WTC11 (cell line): ENCODE results near the gene FSD1L. TPM values are rescaled to one million over a fixed set of nuclear protein-coding genes. Genes with fewer than 3 reads are reported as not detected.

Source experiments
- ATAC-seq: fragments of 200-7000 bp; cut with Tn5 transposase; 2 replicates; pipeline ENCODE4 v1.10.0; 2021; ENCODE audit warnings: mild to moderate bottlenecking, moderate library complexity
- CTCF ChIA-PET: fragments of 300-600 bp; sonication (Branson Sonifier 250); formaldehyde crosslinking; loops from one replicate; lab custom pipeline; 2021; ENCODE audit warnings: antibody characterized with exemption; lab: Charles Lee
- POLR2A ChIA-PET: fragments of 350-600 bp; sonication (Branson Sonifier 250); formaldehyde crosslinking; loops from one replicate; lab custom pipeline; 2021; ENCODE audit warnings: antibody characterized with exemption; lab: Charles Lee
- DNase-seq: peaks from one replicate; pipeline ENCODE4 v3.0.0; 2021; ENCODE audit warnings: low spot score
- H3K27ac Mint-ChIP-seq: 2 replicates; pipeline ENCODE4 v1.8.0; 2021; ENCODE audit warnings: mixed read lengths
- H3K27me3 Mint-ChIP-seq: 2 replicates; pipeline ENCODE4 v1.8.0; 2021; ENCODE audit warnings: low read depth, mild to moderate bottlenecking, moderate library complexity, mixed read lengths
- H3K36me3 Mint-ChIP-seq: 2 replicates; pipeline ENCODE4 v1.8.0; 2021; ENCODE audit warnings: mixed read lengths
- H3K4me1 Mint-ChIP-seq: 2 replicates; pipeline ENCODE4 v1.8.0; 2022; ENCODE audit warnings: mixed read lengths
- H3K4me3 Mint-ChIP-seq: 2 replicates; pipeline ENCODE4 v1.8.0; 2021; ENCODE audit warnings: mild to moderate bottlenecking, moderate library complexity, mixed read lengths
- H3K9me3 Mint-ChIP-seq: 2 replicates; pipeline ENCODE4 v1.8.0; 2021; ENCODE audit warnings: mixed read lengths
- CBFB ChIP-seq: sonication (generic); formaldehyde crosslinking; IDR thresholded peaks from 2 replicates; pipeline ENCODE4 v1.8.1; 2022; ENCODE audit warnings: mild to moderate bottlenecking, low read depth, missing genetic modification reagents
- CDX4 ChIP-seq: fragments of 250-450 bp; sonication (Bioruptor Pico); IDR thresholded peaks from 2 replicates; pipeline ENCODE4 v1.9.0; 2021; ENCODE audit warnings: moderate library complexity, mild to moderate bottlenecking, inconsistent platforms, borderline replicate concordance
- ELF4 ChIP-seq: sonication (generic); formaldehyde crosslinking; IDR thresholded peaks from 2 replicates; pipeline ENCODE4 v1.8.1; 2022; ENCODE audit warnings: low read depth, mild to moderate bottlenecking, moderate library complexity, missing genetic modification reagents
- GABPB1 ChIP-seq: sonication (generic); formaldehyde crosslinking; IDR thresholded peaks from 2 replicates; pipeline ENCODE4 v1.8.1; 2023; ENCODE audit warnings: mild to moderate bottlenecking, missing genetic modification reagents
- IRF1 ChIP-seq: sonication (generic); formaldehyde crosslinking; IDR thresholded peaks from 2 replicates; pipeline ENCODE4 v1.8.0; 2023; ENCODE audit warnings: missing genetic modification reagents
- IRF2 ChIP-seq: sonication (generic); formaldehyde crosslinking; IDR thresholded peaks from 2 replicates; pipeline ENCODE4 v1.8.0; 2022; ENCODE audit warnings: low read depth, missing genetic modification reagents, borderline replicate concordance
- MYBL2 ChIP-seq: sonication (generic); formaldehyde crosslinking; IDR thresholded peaks from 2 replicates; pipeline ENCODE4 v1.8.1; 2023; ENCODE audit warnings: mild to moderate bottlenecking, moderate library complexity, missing genetic modification reagents
- PREB ChIP-seq: sonication (generic); formaldehyde crosslinking; IDR thresholded peaks from 2 replicates; pipeline ENCODE4 v1.8.1; 2022; ENCODE audit warnings: mild to moderate bottlenecking, missing genetic modification reagents, moderate library complexity, borderline replicate concordance
- PRRX2 ChIP-seq: fragments of 250-450 bp; sonication (Bioruptor Pico); IDR thresholded peaks from 2 replicates; pipeline ENCODE4 v1.8.0; 2021; ENCODE audit warnings: mild to moderate bottlenecking
- SP1 ChIP-seq: sonication (generic); formaldehyde crosslinking; conservative IDR thresholded peaks from 2 replicates; pipeline ENCODE4 v1.8.1; 2022; ENCODE audit warnings: missing genetic modification reagents
- ZNF317 ChIP-seq: sonication (generic); formaldehyde crosslinking; IDR thresholded peaks from 2 replicates; pipeline ENCODE4 v1.8.1; 2023; ENCODE audit warnings: low read depth, mild to moderate bottlenecking, moderate library complexity, missing genetic modification reagents, borderline replicate concordance
- ZNF416 ChIP-seq: fragments of 250-450 bp; sonication (Bioruptor Pico); IDR thresholded peaks from 2 replicates; pipeline ENCODE4 v1.9.0; 2021; ENCODE audit warnings: mild to moderate bottlenecking, inconsistent platforms
- ZNF512 ChIP-seq: sonication (generic); formaldehyde crosslinking; IDR thresholded peaks from 2 replicates; pipeline ENCODE4 v1.8.1; 2022; ENCODE audit warnings: missing genetic modification reagents, borderline replicate concordance
- ZNF532 ChIP-seq: fragments of 250-450 bp; sonication (Bioruptor Pico); IDR thresholded peaks from 2 replicates; pipeline ENCODE4 v1.9.0; 2021; ENCODE audit warnings: mild to moderate bottlenecking, borderline replicate concordance
- total RNA-seq: library from RNA; stranded (reverse); gene quantifications from 3 replicates; pipeline ENCODE4 v1.2.3, GENCODE V29; 2021
- TF ChIP-seq, protein P1 (sequence below): sonication (generic); formaldehyde crosslinking; IDR thresholded peaks from 2 replicates; pipeline ENCODE4 v1.8.1; 2023; ENCODE audit warnings: mild to moderate bottlenecking, missing genetic modification reagents
- TF ChIP-seq, protein P2 (sequence below): sonication (generic); formaldehyde crosslinking; IDR thresholded peaks from 2 replicates; pipeline ENCODE4 v1.8.0; 2022; ENCODE audit warnings: mild to moderate bottlenecking, missing genetic modification reagents
- TF ChIP-seq, protein P3 (sequence below): fragments of 250-450 bp; sonication (Bioruptor Pico); IDR thresholded peaks from 2 replicates; pipeline ENCODE4 v1.9.0; 2021; ENCODE audit warnings: mild to moderate bottlenecking

Gene FSD1L
- total RNA-seq, 1 experiment from 2014 or later: 5.3 TPM

DNA sequence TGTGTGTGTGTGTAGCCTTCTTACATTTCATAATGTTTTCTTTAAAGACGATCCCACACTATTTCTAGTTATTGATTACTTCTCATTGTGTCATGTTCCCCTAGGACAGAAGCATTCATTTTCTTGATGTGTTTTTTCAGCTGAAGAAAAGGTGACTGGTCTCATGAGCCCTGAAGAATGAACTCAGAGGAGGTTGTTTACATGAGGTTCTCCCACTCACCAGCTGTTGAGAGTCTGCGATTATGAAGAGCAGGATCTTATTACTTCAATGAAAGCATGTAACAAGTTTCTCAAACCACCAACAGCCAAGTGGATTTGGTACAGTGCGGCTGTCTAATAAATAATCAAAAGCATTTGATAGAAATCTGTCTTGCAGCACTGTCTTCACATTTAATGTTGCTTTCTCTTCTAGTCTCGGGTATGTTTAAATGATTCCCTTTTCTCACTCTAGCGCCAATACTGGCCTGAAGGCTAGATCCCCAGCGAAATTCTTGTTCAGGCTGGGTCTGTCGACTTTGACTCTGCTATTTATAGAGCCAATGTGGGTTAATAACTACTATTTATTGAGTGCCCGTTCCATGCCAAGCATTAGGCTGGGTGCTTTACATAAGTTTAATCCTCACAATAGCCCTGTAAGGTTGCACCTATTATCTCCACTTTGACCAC is 9.6 kb upstream of the FSD1L start (continued):
- TF ChIP-seq, protein P1, sequence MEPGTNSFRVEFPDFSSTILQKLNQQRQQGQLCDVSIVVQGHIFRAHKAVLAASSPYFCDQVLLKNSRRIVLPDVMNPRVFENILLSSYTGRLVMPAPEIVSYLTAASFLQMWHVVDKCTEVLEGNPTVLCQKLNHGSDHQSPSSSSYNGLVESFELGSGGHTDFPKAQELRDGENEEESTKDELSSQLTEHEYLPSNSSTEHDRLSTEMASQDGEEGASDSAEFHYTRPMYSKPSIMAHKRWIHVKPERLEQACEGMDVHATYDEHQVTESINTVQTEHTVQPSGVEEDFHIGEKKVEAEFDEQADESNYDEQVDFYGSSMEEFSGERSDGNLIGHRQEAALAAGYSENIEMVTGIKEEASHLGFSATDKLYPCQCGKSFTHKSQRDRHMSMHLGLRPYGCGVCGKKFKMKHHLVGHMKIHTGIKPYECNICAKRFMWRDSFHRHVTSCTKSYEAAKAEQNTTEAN: no peak
- TF ChIP-seq IRF1 (CRISPR knock-in tag): no peak
- TF ChIP-seq GABPB1 (CRISPR knock-in tag): no peak

GRCh38 chr9:105439428-105439827 is 8.4 kb upstream of the FSD1L start:
- H3K27me3 Mint-ChIP-seq: no peaks in the 10 kb centered on the region
- POLR2A ChIA-PET: no interaction called here
- H3K4me3 Mint-ChIP-seq: no peak overlapping the region
- no peak overlapping the region for H3K27ac Mint-ChIP-seq
- ATAC-seq (no peak), DNase-seq (no peak)
- H3K36me3 Mint-ChIP-seq: no peaks in the 10 kb centered on the region; the same call in 1 of the 2 replicates
- H3K9me3 Mint-ChIP-seq: peaks cover 16% of the 10 kb centered on the region
- no peak for TF ChIP-seq ZNF317 (CRISPR knock-in tag)
- no peak for TF ChIP-seq ZNF416 (CRISPR knock-in tag)
- TF ChIP-seq CDX4 (CRISPR knock-in tag): no peak
- no peak for TF ChIP-seq CBFB (CRISPR knock-in tag)
- no peak for TF ChIP-seq IRF2 (CRISPR knock-in tag)
- TF ChIP-seq SP1 (CRISPR knock-in tag): no peak
- TF ChIP-seq, protein P2, sequence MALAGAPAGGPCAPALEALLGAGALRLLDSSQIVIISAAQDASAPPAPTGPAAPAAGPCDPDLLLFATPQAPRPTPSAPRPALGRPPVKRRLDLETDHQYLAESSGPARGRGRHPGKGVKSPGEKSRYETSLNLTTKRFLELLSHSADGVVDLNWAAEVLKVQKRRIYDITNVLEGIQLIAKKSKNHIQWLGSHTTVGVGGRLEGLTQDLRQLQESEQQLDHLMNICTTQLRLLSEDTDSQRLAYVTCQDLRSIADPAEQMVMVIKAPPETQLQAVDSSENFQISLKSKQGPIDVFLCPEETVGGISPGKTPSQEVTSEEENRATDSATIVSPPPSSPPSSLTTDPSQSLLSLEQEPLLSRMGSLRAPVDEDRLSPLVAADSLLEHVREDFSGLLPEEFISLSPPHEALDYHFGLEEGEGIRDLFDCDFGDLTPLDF (CRISPR knock-in tag): no peak
- TF ChIP-seq ZNF512 (CRISPR knock-in tag): no peak
- TF ChIP-seq MYBL2 (CRISPR knock-in tag): no peak
- TF ChIP-seq, protein P3, sequence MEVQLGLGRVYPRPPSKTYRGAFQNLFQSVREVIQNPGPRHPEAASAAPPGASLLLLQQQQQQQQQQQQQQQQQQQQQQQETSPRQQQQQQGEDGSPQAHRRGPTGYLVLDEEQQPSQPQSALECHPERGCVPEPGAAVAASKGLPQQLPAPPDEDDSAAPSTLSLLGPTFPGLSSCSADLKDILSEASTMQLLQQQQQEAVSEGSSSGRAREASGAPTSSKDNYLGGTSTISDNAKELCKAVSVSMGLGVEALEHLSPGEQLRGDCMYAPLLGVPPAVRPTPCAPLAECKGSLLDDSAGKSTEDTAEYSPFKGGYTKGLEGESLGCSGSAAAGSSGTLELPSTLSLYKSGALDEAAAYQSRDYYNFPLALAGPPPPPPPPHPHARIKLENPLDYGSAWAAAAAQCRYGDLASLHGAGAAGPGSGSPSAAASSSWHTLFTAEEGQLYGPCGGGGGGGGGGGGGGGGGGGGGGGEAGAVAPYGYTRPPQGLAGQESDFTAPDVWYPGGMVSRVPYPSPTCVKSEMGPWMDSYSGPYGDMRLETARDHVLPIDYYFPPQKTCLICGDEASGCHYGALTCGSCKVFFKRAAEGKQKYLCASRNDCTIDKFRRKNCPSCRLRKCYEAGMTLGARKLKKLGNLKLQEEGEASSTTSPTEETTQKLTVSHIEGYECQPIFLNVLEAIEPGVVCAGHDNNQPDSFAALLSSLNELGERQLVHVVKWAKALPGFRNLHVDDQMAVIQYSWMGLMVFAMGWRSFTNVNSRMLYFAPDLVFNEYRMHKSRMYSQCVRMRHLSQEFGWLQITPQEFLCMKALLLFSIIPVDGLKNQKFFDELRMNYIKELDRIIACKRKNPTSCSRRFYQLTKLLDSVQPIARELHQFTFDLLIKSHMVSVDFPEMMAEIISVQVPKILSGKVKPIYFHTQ (CRISPR knock-in tag): no peak
- TF ChIP-seq ELF4 (CRISPR knock-in tag): no peak
- no peak for TF ChIP-seq PRRX2 (CRISPR knock-in tag)
- no peak for TF ChIP-seq PREB (CRISPR knock-in tag)
- no peak for TF ChIP-seq ZNF532 (CRISPR knock-in tag)
- 0 out of 2 replicates have a peak, but pooled peaks cover 4% of the 10 kb centered on the region for H3K4me1 Mint-ChIP-seq
- CTCF ChIA-PET: no interaction called here
